ENCODE results near the gene ITGA5.
"Not testable (repeated sequence)": the region's sequence is repeated elsewhere in the genome, so short reads cannot be mapped to it uniquely, and the experiment has no call there.

ITGA5 gene

DNA sequence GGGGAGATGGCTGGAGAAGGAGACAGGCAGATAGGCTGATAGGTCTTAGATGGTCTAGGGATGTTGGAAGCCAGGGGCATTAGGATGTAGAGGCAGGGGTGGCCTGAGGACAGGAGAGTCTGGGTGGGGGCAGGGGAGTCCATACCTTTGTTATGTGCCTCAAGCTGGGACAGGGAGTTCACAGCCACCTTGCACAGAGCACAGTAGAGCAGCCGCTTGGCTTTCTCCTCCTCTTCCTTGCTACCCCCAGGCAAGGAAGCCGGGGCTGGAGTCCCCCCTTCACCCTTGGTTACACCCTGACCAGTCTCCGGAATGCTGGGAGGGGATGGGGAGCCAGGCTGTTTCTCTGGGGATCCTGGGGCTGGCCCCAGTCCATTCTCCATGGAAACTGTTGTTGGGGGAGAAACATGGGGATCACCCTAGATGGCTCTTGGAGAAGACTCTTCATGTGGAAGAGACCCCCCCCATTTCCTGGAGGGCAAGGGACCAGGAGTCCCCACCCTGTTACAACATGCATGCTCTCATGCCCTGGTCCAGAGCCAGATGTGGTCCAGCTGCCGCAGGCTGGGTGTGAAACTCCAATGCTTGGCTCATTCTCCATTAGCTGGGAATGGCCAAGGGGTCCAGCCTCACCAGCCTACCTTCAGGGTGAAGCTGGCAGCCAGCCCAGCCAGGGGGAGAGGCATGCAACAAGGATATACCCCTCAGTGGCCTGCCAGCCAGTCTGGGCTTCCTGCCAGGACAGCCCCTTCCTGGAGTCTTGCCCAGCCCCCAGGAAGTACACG, 47.5 kb downstream of the ITGA5 start:
- DNase-seq (ENCODE audit: low spot score): no peak

DNA sequence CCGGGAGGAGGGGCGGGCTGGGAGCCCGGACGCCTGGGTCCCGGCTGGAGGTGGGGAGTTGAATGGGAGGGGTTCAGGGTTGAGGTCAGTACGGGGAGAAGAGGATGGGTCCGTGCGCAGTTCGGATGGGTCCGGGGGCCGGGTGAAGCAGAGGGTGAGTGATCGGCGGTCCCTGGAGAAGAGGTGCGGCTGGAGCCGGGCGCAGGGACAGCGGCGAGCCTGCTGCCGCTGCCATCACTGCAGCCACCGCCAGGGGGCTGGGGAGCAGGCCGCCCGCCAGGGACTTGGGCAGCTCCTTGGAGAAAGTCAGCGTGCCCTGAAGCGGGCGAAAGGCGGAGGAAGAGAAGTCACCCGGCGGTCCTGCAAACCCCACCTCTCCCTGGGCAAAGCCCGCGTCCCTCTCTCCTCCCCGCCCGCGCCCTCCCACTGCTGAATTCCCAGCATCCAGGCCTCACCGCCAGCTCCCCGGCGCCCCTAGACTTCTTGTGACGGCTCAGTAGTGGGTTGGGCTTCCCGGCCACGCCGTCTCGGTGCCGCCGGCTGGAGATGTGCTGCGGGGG, 48.8 kb downstream of the ITGA5 start:
- DNase-seq (ENCODE audit: low spot score): no peak

DNA sequence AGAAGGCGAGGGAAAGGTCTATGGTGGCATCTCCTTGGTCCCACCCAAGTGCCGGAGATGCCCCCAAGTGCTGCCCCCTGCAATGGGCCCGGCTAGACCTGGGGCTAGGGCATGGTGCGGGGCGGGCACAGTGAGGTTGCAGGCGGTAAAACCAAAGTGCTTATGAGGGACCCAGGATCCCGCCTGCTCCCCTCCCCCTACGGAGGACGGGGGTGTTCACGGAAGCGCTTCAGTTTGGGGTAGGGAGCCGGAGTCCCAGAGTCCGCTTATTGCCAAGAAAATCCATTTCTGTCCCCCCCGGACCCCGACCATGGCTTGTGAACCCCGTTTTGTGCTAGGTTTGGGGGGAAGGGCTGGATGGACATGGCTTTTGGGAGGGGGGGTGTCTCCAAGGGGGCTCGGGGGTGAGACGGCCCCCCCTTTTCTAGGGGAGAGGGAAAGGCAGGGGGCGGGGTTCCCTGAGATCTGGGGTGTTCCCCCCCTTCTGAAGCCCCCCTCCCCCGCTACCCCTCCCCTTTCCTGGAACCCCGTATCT, 49.4 kb downstream of the ITGA5 start:
- no peak for DNase-seq (ENCODE audit: low spot score)

DNA sequence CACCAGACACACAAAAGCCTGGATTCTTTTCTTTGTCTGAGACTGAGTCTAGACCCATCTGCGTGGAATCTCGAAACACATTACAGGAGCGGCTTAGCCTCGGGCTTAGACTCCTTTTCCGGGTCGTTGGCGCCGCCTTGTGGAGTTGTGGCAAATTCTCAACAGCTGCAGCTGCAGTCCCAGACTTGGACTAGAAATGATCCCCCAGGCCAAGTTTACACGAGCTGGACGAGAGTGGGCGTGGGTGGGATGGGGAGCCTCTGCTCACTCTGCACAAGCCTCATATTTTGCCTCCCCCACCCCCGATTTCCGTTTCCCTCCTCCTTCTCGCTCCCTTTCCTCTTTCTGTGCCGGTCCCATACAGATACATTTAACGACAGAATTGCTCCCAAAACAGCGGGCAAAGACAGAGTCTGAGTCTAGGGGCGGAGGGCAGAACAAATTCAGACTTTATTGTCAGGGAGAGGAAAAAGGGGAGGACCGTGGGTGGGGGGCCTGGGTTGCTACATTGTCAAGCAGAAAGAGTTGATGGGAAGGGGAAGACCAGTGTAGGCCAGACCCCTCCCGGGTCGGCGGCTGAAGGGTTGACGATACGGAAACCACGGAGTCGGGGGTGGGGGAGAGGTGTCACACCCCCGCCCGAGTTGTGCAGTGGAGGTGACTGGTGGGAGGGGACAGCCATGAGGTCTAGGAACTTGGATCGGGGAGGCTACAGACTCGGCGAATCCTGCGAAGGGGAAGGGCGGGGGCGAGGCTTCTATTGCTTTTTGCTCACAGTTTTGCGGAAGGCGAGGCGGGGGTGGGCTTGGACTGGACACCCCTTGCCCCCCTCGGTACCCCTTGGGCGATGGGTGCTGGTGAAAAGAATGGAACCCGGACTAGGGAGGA, 50.1 kb downstream of the ITGA5 start:
- DNase-seq (ENCODE audit: low spot score): peak; percentile 77

DNA sequence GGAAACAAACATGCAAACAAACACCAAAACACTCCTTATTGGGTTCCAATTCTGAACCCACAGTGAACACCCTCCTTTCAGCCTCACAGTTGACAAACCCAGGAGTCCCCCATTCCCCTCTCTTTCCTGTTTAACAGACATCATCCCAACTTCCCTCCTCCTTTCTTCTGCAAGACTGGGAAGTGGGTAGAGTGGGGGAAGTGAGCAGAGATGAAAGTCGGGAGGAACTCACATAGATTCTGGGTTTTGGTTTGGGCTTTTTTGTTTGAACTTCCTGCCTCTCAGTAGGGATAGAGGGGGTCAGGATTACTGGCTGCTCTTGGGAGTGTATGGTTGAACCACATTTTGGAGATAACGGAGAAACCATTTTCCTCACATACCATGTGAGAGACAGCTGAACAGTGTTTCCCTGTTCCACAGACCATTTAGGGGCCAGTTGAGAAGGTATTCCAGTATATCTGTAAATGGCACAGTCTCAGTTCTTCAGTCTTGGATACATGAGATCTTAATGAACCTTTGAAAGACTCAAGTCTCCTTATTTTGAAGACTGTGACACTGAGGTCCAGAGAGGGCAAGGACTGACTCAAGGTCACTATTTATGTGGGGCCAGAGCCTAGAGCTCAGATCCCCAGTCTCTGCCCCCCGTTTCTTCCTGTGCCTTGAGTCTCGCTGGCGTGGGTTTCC, 50.9 kb downstream of the ITGA5 start:
- no peak for DNase-seq (ENCODE audit: low spot score)

DNA sequence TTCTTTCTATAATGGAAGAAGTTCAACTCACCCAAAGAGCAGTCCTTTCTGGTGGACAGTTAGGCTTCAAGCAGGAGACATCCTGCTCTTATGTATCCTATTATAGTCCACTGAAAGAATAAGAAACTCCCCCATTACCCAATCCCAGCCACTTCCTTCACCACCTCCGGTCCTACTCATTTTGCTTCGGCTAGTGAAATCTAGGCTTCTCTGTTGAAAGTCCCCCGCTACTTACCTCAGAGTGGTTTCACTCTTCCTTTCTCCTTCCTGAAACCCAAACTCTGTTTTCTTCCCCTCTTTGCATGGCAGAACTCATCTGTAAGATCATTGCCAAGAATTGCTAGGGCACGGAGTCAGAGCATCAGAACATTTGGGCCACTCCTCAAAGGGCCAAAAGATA, 54.7 kb downstream of the ITGA5 start, which contains the start of gene GPR84:
TSS of gene GPR84 (minus strand) at position 74 of the 400 bp plus-strand sequence. CDS start 635 bp downstream, outside the sequence.
- no peak for DNase-seq (ENCODE audit: low spot score)

DNA sequence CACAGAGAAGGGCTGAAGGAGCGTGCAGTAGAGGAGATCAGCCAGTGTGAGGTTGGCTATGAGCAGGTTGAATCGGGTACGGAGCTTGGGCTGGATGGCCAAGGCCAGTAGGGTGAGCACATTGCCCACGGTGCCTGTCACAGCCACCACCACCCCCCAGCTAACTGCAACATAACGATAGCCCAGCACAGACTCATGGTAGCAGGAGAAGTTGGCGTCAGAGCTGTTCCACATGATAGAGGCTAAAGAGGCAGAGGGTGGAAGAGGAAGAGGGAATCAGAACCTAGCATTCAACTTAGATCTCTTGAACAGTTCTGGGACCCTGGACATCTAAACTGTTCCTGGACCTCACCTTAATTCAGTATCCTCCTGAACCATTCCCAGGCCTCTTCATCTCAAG, 55.4 kb downstream of the ITGA5 start:
- DNase-seq (ENCODE audit: low spot score): no peak

DNA sequence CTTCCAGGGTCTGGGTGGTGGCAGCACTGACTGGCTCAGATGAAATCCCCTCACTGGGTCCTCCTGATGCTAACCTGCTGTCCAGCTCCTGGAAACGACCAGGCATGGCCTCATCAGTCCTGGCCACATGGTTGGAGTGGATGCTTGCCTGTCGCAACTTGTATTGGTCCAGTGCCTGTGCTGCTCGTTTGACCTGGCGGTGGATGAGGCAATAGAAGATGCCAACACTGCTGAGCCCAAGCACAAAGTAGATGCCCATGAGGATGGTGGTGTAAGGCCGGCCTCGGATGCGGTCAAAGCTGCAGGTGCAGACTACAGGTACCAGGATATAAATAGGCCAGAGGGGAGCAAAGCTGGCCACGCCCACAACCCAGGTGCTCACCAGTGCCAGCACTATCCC, 56.0 kb downstream of the ITGA5 start:
- DNase-seq (ENCODE audit: low spot score): no peak

DNA sequence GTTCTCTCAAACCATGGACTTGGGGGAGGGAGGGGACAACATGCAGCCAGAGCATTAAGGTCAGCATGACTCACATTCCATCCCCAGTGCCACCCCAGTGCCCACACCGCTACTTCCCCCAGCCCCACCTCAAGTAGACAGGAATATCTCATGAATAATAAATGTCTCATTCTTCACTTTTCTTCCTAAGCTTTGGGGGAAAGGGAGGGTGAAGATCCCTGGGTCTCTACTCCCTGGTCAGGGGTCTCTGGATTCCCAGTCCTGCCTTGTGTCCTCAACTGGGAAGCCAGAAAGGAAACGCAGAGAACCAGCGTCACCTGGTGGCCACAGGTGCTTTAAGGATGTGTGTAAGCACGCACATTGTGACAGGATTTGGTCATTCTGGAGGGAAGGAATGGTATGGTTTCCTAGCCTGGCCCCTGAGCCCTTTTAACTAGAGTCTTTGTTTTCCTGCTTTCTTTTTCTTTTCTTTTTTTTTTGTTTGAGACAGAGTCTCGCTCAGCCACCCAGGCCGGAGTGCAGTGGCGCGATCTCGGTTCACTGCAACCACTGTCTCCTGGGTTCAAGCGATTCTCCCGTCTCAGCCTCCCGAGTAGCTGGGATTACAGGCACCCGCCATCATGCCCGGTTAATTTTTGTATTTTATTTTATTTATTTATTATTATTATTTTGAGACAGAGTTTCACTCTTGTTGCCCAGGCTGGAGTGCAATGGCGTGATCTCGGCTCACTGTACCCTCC, 58.2 kb downstream of the ITGA5 start:
- DNase-seq (ENCODE audit: low spot score): peak; percentile 43

DNA sequence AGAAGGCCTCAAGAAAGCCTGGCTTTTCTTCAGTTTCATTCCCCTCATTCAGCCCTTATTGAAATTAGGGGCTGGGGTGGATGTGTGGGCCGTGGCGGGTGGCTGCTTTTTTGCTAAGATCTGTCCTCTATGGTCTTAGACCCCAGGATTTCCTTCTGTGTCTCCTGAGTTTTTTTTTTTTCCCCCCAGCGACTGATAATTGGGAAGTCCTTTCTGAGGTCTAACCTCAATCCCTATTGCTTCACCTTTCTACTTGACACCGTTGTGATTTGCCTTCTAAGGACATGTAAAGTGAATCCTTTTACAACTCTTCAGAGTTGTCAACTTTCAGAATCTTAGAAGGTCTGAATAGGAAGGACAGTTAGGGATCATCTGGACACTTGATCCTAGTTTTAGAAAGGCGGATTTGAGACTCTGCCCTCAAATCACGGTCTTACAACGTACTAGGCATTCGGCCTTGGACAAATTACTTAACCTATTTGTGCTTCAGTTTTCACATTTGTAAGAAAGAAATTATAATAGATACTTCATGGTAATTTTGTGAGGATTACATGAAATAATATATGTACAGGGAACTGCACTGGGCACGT, 59.2 kb downstream of the ITGA5 start:
- no peak for DNase-seq (ENCODE audit: low spot score)

DNA sequence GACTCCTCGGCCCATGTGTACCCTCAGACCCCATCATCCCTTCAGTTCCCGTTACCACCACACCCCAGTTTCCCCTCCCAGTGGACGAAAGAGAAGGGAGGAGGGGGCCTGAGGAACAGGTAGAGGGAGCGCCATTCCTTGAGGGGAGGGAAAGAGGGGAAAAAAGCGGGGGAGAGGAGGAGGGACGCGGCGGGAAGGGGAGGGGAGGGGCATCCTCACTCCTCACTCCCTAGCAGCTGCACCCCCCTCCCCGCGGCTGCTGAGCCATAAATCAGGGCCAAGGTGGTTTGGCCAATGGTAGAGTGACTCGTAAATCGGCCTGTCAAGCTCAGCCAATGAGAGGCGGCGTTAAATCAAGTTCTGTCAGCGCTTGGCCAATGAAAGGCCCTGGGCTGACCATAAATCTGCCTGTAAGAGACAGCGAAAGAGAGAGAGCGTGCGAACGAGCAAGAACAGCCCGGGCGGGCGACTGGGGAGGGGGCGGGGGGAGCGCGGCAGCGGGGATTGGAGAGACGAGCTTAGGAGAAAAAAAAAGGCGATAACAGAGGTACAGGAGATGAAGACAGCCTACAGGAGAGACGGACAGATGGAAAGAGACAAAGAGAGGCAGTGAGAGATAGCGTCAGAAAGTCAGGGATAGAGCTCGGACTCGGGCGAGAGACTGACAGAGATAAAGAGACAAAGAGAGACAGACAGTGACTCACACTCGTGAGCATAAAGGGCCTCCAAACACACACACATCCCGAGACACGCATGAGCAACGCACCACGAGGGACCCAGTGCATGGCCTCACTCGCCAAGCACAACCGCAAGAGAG, 59.9 kb downstream of the ITGA5 start:
- DNase-seq (ENCODE audit: low spot score): peak; percentile 99

DNA sequence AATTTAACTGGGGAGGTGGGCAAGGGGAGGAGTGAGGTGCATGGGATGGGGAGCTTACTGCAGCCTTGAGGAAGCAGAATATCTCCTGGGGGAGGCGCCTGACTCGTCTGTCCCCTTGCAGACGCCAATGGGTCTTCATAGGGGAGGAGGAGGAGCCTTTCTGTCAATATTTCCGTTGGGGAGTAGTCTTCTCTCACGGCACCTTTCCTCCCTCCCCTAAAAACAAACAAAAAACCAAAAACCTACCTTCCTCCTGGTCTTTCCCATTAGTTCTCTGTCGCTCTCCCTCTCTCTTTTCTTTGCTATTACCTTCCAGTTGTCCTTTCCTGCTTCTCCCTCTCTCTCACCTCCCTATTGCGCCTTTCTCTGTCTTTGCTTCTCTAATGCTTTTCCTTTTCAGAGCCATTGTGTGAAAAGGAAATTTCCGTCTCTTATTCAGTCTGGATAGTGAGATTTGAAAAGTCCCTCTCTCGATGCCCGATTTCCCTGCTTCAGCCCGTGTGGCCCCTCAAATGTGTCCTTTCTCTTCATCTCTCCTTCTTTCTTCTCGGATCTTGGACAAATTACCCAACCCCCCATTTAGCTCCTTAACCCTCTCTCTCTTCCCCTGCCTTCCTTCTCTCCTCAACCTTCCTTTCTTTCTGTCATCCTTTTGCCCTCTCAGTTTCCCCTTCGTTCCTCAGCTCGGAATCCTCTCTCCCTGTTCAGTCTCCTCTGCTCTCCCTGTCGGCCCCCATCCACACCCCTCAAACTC, 60.7 kb downstream of the ITGA5 start:
- DNase-seq (ENCODE audit: low spot score): peak; percentile 66

DNA sequence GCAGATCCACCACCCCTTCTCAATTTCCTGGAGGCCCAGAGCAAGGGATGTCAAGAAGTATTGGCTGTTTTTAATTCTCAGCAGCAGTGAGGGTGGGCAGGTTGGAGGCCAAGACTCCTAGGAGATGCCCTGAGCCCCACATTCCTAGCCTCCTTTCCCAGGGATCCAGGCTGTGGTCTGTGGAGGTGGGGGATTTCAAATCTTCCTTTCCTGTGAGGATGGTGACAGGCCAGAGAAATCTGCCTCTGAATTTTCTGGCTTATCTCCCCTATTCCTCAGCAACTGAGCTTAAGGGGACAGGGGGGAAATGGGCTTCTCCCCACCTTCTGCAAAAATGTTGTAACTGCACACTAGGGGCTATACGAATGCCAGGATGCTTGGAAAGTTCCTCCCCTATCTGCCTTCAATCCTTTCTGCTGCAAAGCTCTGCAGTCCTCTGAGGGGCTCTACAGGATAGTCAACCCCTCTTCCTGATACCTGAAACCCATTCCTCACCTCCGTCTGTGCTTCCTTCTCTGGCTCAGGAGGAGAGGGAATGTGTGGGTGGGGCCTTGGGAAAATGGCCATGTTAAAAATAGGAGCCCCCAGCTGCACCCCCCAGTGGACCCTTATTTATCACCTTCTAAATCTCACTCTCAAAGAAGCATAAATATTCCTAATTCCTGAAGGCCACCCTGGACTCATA, 61.4 kb downstream of the ITGA5 start:
- DNase-seq (ENCODE audit: low spot score): no peak

DNA sequence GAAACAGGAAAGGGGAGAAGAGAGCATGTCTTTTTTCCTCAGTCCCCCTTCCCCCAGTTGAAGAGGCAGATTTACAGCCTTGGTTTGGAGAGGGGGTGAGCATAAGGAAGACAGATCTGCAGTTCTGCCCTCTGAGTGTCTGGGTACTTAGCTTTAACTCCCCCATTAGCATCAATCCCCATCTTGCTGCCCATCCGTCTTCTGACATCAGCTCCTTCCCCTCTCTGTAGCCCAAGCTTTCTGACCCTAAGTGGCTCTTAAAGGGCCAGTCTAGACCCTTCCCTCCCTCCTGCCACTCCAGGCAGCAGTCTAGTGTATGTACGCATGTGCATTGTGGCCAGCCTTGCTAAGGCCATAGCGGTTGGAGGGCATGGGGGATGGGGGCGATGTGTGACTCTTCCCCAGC, 62.1 kb downstream of the ITGA5 start:
- DNase-seq (ENCODE audit: low spot score): no peak

DNA sequence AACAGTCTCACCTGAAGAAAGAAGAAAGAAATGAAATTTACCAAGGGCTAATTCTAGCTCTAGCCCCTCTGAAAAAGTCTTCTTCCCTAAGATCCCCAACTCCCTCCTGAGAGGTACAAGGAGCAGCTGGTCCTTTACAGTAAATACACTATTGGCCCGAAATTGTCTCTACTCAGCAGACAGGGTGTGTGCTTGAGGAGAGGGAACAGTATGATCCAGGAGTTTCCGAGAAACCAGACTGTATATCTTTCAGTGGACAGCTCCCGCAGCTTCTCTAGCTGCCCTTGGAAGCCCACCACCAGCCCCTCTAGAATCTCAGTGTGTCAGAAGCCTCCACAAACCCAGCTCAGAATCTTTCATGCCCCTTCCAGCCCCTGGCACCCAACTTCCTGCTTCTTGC, 62.8 kb downstream of the ITGA5 start:
- DNase-seq (ENCODE audit: low spot score): no peak

DNA sequence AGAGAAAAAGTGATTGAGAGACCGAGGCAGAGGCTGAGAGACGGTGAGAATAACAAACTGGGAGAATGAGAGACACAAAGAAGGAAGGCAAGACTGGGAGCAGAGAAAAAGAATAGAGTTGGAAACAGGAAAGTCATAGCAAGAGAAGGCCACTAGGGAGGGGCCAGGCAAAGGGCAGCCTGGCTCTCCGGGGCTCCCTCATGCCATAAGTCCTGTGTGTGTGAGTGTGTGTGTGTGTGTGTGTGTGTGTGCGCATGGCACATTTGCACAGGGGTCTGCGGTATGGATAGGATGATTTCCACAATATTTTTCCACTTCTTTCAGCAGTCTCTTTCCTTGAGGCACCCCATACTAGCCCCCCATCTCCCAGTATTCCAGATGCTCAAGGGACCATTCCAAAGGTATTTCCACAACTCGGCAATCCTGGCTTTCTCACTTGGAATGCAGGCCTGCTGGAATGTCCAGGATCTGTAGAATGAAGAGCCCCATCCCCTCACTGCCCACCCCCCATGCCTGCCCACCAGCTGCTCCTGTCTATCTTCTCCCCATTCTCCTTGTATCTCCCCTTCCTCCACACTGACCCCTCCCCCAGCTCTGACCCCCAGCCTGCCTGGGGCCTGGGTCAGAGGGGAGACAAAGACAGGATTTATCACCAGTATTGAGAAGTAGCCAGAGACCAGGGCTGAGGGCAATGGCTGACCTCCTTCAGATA, 63.8 kb downstream of the ITGA5 start:
- no peak for DNase-seq (ENCODE audit: low spot score)

DNA sequence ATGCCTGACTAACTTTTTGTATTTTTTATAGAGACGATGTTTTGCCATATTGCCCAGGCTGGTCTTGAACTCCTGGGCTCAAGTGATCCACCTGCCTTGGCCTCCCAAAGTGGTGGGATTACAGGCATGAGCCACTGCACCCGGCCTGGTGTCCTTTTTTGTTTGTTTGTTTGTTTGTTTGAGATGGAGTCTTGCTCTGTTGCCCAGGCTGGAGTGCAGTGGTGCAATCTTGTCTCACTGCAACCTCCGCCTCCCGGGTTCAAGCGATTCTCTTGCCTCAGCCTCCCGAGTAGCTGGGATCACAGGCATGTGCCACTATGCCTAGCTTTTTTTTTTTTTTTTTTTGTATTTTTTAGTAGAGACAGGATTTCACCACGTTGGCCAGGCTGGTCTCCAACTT, 64.8 kb downstream of the ITGA5 start:
- DNase-seq (ENCODE audit: low spot score): not testable (repeated sequence)
